Effector CD8-positive, alpha-beta T cell (primary cell): ENCODE data around the gene HIPK2.
"Not testable (repeated sequence)": the region's sequence is repeated elsewhere in the genome, so short reads cannot be mapped to it uniquely, and the experiment has no call there.

Experiments used
- DNase-seq: peaks from one replicate; lab custom pipeline; 2025; lab: John Stamatoyannopoulos, UW

Gene HIPK2

DNA sequence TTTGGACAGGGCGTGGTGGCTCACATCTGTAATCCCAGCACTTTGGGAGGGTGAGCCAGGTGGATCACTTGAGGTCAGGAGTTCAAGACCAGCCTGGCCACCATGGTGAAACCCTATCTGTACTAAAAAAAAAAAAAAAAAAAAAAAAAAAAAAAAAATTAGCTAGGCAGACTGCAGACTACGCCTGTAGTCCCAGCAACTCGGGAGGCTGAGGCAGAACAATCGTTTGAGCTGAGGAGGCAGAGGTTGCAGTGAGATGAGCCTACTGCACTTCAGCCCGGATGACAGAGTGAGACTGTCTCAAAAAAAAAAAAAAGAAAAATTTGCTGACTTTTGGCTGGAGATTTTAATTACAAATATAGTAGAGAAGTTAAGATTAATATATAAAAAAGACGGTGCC is 104.0 kb downstream of the HIPK2 start:
- DNase-seq = no peak

DNA sequence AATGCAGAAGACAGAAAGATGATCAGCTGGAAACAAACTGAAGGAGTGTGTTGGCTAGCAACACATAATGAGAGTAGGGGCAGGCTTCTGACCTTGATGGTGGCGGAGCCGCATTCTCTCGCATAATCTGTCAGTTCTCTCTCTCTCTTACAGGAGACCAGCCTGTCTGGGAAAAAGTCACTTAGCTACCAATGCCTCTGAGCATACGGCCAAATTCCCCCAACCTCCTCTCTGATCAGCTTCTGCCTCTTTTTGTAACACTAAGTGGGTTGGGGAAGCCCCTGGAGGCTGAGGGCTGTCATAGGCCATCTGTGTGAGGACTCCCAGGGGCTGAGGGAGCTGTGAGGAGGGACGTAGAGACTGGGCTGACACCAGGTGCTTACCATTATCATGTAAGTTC is 104.6 kb downstream of the HIPK2 start:
- no peak for DNase-seq

DNA sequence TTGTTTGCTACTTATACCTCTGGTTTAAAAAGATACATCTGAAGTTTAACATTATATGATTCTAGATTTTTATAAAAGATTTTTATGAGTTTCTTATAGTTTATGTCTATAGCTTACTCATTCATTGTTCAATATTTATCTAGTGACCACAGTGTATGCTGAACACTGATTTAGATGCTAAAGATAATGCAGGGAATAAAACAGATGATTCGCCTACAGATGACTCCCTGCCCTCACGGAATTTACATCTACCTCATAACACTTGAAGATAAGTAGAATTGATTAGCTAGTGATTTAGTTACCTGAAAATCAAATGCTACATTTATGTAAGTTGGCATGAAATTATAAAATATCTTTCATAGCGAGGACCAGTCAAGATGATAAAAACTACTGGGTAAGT is 105.8 kb downstream of the HIPK2 start:
- no peak for DNase-seq

DNA sequence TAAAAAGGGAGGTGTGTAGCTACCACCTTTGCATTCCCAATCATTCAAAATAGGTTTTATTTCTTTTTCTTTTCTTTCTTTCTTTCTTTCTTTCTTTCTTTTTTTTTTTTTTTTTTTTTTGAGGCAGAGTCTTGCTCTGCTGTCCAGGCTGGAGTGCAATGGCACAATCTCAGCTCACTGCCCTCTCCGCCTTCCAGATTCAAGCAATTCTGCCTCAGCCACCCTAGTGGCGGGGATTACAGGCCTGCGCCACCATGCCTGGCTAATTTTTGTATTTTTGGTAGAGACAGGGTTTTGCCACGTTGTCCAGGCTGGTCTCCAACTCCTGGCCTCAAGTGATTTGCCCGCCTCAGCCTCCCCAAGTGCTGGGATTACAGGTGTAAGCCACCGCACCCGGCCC is 107.1 kb downstream of the HIPK2 start:
- not testable (repeated sequence) for DNase-seq

DNA sequence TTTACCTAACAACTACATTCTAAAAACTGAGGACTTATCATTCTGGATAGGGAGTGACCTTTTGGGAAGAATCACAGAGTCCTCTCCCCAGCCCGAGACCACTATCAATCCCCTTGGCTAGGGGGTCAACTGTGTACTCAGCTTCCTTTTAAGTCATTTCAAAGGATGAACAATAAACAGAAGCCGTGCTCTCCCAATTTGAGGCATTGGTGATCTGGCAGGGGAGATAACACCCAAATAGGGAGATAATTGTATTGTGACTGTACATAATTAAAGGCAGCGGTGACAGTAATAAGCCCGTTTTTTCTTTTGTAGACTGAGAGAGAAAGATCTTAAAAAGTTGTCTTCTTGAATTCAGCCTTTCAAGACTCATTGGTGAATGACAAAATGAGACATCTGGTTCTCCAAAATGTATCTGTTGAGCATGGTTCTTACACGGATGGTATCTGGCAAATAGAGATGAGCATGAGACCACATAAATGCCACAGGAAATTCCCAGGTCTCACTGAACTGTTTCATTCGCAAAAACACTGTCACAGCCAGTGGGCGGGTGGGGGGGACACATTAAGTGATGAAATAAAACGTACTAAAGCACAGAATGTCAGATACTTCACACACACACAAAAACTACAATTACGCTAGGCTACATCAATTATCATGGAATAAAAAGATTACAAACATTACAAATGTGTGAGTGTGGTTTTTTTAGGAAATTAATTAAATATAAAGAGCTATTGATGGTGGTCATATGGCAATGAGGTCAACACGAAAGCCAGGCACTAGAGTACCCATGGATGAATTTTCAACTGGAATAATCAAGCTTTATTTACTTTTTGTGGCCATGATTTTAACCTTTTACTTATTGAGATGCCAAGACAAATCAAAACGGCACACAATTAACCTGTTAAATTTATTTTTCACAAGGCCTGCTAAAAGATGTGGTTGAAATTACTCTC is 108.4 kb downstream of the HIPK2 start:
- DNase-seq = peak; percentile 2

DNA sequence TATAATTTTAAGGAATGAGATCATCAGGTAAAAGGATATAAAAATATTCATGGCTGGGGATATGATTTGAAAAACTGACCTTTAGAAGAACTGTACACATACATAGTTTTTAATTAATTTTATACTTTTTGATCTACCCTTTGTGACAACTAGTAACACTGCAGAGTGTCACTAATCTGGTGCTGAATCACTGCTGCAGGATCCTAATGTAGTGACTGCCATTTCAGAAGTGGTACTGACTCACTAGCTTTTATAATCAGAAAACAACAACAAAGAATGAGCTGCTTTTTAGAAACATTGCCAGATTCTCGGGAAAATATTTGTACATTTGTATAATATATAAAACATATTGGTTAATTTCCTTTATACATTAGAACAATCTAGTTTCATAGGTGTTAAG is 110.4 kb downstream of the HIPK2 start:
- DNase-seq = no peak

DNA sequence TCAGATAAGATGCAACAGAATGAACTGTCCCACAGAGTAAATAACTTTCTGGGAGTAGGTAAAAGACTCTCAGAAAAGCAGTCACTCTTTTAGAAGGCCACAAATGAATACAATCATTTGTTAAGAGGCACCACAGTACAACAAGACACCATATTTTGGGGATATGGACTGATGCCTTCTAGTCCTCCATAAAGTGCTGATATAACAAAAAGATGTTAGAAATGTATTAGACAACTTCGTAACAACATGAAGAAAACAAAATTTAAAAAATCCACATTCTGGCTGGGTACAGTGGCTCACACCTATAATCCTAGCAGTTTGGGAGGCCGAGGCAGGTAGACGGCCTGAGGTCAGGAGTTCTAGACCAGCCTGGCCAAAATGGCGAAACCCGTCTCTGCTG is 111.3 kb downstream of the HIPK2 start:
- DNase-seq = no peak

DNA sequence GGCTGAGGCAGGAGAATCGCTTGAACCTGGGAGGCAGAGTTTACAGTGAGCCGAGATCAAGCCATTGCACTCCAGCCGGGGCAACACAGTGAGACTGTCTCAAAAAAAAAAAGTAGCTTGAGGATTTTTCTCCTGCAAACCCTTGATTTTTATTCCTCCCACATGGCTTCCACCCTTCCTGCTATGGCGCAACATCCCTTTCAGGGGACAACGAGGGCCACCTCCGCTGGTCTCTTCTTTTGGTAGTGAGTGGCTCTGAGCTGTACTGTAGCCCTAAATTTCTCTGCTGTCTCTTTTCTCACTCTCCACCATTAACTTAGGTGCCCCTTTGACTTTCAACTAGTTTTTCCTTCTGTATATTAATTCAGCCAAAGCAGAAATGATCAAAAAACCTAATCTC is 113.4 kb downstream of the HIPK2 start:
- no peak for DNase-seq

DNA sequence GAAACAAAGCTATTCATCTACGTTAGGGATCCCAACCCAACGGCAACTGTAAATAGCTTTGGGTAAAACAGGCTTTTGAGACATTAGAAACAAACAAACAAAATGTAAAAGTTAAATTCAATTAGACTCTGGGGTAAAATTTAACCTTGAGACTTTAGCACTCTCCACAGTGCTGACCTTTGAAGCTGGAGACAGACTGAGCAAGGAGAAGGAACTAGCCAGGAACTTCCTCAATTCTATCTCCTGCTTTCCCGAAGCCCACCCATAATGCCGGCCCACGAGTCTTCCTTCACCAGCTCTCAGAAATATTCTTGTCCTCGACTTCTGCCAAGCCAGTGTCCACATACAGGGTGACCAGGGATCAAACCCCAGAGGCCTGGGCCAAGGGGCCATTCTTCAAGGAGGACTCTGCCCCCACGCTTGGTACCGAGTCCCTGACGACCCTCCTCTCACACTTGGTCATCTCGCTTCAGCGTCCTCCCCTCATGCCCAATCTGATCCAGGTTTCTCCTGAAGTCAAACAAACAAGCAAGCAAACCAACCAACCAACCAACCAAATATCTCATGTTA is 114.1 kb downstream of the HIPK2 start:
- no peak for DNase-seq

DNA sequence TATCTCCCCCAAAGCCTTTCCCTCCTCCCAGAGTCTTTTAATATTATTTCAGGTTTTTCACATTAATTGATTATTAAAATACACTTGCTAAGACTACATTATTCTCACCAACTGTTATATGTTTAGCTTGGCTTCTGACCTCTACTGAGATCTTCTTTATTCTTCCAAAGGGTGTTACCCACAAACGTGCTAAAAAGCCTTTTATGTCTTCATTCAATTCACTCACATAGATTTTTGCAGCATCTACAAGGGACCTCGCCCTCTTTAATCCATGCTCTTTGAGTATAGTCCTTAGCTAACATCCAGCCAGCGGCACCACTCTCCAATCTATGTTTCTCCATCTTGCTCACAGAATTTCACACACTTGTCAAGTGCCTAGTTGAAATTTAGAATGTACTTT is 115.9 kb downstream of the HIPK2 start:
- DNase-seq = no peak

DNA sequence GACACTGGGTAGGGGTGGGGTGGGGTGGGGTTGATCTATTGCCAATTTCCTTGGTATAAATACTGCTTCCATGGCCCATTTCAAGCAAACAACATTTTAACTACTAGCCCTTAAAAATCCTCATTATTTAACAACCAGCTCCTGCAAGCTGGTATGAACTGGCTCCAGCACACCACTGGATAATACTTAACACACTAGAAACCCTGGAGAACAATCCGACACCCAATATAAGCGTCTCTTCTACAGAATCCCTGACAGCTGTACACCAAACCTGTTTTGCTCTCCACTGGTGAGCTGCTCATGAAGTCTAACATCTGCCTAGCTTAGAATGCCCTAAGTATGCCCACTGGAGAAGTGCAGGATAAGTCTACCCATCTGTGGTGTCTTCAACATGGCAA is 116.8 kb downstream of the HIPK2 start:
- no peak for DNase-seq

DNA sequence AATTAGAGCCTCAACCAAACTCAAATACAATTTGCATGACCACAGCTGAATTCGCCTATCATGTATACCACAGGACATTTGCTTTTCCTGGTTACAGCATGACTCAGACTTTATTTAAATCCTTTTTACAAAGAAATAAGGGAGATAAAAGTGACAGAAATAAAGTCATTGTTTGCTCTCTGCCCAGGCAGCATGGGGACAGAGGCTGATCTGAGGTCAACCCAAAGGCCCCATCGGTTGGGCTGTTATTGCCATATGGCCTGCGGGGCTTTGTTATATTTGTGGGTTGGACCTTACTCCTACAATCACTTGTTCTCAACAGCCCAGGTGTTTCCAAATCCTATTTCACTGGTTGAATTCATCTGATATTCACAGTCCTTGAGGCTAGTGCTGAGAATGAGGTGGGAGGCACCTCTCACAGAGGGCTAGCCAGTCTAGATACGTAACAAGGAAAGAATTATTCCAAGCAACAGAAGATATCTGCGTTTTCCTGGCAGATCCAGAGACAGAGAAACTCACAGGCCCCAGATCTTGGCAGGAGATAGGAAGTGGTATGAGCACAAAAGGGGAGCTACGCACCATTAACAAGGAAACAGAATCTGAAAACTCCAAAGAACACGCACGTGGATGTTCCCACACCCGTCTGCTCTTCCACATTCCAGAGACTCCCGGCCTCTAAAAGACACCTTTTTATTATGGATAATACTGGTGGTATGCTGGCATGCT is 117.3 kb downstream of the HIPK2 start:
- DNase-seq = no peak

DNA sequence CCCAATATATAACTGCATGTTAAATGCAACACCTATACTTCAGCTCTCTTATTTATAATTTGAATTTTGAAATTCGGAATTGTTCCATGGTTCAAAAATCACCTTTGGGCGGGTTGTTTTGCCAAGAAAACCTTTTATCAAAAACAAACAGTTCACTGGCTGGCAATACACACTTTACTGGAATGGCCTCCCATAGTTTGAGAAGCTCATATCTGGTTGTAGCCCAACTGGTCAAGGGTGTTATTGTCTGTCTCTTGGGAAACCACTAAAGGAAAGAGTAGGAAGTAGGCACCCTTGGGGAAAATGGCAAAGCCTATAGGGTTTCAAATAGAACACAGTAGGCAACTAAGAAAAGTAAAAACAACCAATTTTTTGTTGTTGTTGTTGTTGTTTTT is 117.9 kb downstream of the HIPK2 start:
- no peak for DNase-seq

DNA sequence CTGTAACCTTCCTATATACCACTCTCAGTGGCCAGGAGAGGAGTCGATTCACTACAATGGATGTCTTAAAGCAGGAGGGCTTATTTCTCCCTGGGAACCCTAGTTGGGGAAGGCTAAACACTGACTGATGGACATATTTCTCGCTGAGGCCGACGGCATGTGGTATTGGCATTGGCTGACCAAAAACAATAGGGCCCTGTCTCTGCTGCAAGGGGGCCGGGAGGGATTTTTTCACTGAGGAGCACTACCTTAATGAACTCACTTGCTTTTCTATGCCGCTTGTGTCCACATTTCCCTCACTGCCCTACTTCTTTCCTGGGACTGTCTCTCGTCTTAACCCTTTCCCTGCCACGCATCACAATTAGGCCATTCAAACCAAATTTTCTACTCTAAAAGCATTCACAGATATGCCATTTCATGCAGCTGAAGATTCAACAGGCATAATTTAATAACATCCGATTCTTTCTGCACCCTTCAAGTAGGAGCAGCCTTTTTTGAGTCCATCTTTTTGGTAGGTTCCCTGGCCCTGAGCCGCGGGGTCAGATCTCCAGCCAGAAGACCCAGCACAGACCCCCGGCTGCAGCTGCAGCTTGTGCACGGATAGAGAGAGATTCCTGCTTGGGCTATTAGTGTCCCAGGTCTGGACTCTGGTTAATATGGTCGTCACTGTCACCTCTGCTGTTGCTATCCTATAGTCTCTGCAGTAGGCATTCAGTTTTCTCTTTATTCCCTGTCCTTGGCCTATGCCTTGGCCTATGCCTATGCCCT is 118.7 kb downstream of the HIPK2 start:
- no peak for DNase-seq

DNA sequence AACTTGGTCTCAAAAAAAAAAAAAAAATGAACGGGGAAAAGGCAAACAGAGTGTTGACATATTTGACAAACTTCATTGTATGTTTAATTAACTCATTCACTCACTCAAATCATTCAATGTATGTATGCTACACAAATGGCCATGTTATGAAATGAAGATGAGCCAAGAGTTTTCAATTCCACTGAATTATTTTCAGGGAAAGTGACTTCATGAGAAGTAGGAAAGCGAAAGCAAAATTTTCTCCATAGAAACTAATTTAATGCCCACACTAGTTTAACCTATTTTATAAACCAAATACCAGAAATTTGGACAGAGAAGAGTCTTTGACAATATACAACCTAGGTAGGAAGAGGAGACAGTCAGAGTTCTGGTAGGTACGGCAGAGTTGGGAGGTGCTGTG is 119.5 kb downstream of the HIPK2 start:
- DNase-seq = no peak

DNA sequence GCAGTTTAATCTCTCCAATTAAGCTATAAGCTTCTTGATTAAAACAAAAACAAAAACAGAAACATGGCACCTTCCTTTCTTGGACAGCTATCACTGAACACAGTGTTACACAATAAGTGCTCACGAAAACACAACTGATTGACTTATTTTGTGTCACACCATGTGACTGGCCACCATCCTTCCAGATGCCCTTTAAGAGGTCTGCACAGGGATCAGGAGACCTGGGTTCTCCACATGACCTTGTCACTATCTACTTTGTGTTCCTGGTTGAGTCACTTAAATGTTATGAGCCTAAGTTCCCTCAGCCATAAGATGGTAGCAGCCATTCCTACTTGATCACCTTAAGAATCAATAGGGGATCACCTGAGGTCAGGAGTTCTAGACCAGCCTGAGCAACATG is 120.1 kb downstream of the HIPK2 start:
- DNase-seq = no peak

DNA sequence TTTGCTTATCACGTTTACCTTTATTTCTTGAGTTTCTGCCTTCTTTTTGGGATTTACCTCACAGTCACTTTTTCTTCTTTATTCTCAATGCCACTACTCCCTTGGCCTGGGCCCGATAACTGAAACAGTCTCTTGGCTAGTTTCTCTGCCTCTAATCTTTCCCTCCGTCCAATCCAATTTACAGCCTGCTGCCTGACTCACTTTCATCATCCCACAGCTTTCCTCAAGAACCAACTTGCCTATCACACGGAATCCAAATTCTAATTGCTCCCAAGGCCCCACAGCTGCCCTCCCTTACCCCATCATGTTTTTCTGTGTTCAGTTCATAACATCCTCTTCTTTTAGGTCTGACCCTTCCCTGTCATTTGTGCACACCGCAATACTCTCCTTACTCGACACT is 121.4 kb downstream of the HIPK2 start:
- no peak for DNase-seq

DNA sequence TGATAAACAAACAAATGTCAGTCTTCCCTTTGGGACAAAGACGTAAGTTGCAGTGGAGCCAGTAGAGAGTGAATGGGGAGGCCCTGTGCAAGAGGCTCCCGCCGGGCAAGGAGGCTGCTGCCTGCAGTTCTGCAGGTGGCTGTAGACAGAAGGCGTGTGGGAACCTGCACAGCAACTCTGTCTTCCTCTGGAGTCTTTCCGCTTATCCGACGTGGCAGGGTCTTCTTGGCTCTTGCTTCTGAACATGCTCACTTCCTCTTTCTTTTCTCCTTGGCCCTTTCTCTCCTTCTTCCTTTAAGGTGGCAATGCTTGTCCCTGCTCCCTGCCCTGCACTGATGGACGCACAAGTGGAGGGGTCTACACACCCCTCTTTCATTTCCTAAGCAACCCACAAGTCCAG is 122.5 kb downstream of the HIPK2 start:
- DNase-seq = no peak

DNA sequence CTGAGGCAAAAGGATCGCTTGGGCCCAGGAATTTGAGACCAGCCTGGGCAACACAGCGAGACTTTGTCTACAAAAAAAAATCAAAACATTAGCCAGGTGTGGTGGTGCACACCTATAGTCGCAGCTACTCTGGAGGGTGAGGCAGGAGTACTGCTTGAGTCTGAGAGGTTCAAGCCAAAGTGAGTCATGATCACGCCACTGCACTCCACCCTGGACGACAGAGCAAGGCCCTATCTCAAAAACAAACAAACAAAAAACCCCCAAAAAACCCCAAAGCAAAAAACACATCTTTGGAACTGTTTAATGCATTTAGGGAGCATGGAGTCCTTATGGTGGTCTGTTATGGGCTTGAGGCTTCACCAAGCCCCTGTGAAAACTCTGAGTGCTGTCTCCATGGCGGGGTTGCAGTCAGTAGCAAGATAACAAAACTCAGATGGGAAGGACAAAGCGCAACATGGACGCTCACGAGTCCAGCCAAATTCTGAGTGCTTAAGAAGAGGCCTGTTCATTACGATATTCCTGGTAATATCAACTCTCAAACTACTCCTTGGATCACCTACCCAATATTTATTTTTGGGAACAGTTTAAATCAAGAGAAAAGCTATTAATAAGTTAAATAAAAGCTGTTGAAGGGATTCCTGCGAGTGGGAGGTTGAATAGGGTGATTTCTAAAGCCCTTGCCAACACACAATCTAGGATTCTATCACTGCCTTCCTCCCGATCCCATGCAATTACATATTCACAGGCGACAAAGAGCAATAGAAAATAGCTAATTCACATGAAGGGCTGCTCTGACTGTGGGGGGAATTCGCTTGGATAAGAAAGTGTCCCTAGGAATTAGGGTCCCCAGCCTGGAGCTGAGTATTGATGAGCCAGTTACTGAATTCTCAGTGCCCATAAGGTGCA is 123.3 kb downstream of the HIPK2 start:
- DNase-seq = no peak

DNA sequence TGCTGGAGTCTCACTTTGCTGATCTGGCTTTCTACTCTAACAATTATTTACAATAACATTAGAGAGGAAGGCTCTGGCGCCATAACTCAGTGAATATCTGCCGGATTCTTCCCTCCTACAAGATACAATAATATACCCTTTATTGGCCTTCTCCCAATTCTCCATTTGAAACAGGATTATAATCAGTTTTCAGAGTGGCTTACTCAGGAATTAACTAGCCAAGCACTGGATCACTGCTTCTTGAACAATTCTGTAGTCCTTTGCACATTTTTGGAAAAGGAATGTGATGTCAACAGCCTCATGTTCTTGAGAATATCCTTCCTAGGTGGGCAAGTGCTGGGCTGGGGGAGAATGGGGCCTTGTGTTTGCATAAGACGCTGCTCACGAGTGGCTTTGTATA is 125.9 kb downstream of the HIPK2 start:
- DNase-seq = no peak

DNA sequence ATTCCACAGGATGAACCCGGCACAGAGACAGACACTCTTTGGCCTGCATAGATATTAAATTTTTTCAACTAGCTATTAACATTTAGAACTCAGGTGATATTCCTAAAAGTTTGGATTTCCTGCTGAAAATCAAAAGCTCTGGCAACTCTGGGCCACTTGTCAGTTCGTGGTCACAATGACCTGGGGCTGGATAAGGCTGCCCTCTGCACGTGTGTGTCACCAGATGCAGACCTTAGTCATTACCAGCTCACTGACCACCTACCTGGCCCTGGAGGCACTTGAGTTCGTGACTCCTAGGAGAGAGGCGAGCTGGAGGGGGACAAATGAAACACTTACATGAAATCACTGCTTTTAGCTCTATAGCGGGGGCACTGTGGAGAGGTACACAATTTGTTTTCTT is 126.5 kb downstream of the HIPK2 start:
- DNase-seq = no peak
